GM12801 (cell line): ENCODE measurements around the gene MBD3.

Experiments used
- CTCF ChIP-seq: IDR thresholded peaks from one replicate; pipeline ENCODE4 v1.5.1; 2011; ENCODE audit warnings: control low read depth; ENCODE audit not compliant: insufficient read length; ENCODE audit errors: extremely low read depth

The MBD3 gene

GRCh38 chr19:1616875-1617274 is 24.2 kb upstream of the MBD3 start:
- no peak for TF ChIP-seq CTCF

- no peak for TF ChIP-seq CTCF
Observed at GRCh38 chr19:1616396-1616795, 23.7 kb upstream of the MBD3 start.

- no peak for TF ChIP-seq CTCF
Observed at GRCh38 chr19:1615156-1615765, 22.6 kb upstream of the MBD3 start.

GRCh38 chr19:1613808-1614570 is 21.3 kb upstream of the MBD3 start:
- no peak for TF ChIP-seq CTCF

GRCh38 chr19:1613146-1613545 is 20.5 kb upstream of the MBD3 start:
- TF ChIP-seq CTCF = no peak

GRCh38 chr19:1612114-1613086 is 19.7 kb upstream of the MBD3 start:
- TF ChIP-seq CTCF = no peak

- TF ChIP-seq CTCF = no peak
Observed at GRCh38 chr19:1611353-1611752, 18.7 kb upstream of the MBD3 start.
